ENCODE data around the gene PIP.
"Not testable (repeated sequence)": the region's sequence is repeated elsewhere in the genome, so short reads cannot be mapped to it uniquely, and the experiment has no call there.

Gene PIP

GRCh38 chr7:143131781-143132180 lies at the start of gene PIP:
Gene PIP (plus strand): TSS chr7:143132077. CDS start chr7:143132117, 40 bp downstream.
- DNase-seq, result no peak

GRCh38 chr7:143085109-143085508 lies 46.8 kb upstream of the PIP start:
- DNase-seq, result peak; percentile 17

- not testable (repeated sequence) for DNase-seq
These were observed 46.3 kb upstream of the PIP start for GRCh38 chr7:143085610-143086009.

- DNase-seq, result not testable (repeated sequence)
These were observed 43.2 kb upstream of the PIP start for GRCh38 chr7:143088549-143089231.

GRCh38 chr7:143096146-143096545 lies 35.7 kb upstream of the PIP start:
- DNase-seq, result no peak

- not testable (repeated sequence) for DNase-seq
These were observed 32.3 kb upstream of the PIP start for GRCh38 chr7:143099579-143099978.

- DNase-seq, result no peak
These were observed 27.1 kb upstream of the PIP start for GRCh38 chr7:143104759-143105158.

- DNase-seq, result not testable (repeated sequence)
These were observed 23.9 kb upstream of the PIP start for GRCh38 chr7:143108019-143108418.

GRCh38 chr7:143117395-143117794 lies 14.5 kb upstream of the PIP start:
- DNase-seq, result no peak

GRCh38 chr7:143120691-143121405 lies 11.0 kb upstream of the PIP start:
- no peak for DNase-seq

GRCh38 chr7:143123326-143123725 lies 8.6 kb upstream of the PIP start:
- DNase-seq, result not testable (repeated sequence)

GRCh38 chr7:143126146-143126545 lies 5.7 kb upstream of the PIP start:
- no peak for DNase-seq

GRCh38 chr7:143129051-143129450 lies 2.8 kb upstream of the PIP start:
- DNase-seq, result no peak

GRCh38 chr7:143129477-143129876 lies 2.4 kb upstream of the PIP start:
- DNase-seq, result no peak

GRCh38 chr7:143130541-143130940 lies 1.3 kb upstream of the PIP start:
- DNase-seq, result no peak

- DNase-seq, result no peak
These were observed 15.2 kb downstream of the PIP start for GRCh38 chr7:143147070-143147469.

GRCh38 chr7:143148050-143148449 lies 16.2 kb downstream of the PIP start:
- DNase-seq, result no peak

- DNase-seq, result no peak
These were observed 16.8 kb downstream of the PIP start for GRCh38 chr7:143148651-143149050.

- DNase-seq, result not testable (repeated sequence)
These were observed 18.8 kb downstream of the PIP start for GRCh38 chr7:143150696-143151095.

- DNase-seq, result not testable (repeated sequence)
These were observed 26.7 kb downstream of the PIP start for GRCh38 chr7:143158617-143159016.

- no peak for DNase-seq
These were observed 39.8 kb downstream of the PIP start for GRCh38 chr7:143171697-143172096.

GRCh38 chr7:143172354-143172753 lies 40.5 kb downstream of the PIP start:
- no peak for DNase-seq

- no peak for DNase-seq
These were observed 44.3 kb downstream of the PIP start for GRCh38 chr7:143176128-143176527.

GRCh38 chr7:143177374-143178119 lies 45.7 kb downstream of the PIP start:
- no peak for DNase-seq
